K562 (cell line): ENCODE measurements around the gene FOXK2. TPM values are rescaled to one million over a fixed set of nuclear protein-coding genes. Genes with fewer than 3 reads are reported as not detected.

Experiments used
- CREB5 ChIP-seq: fragments of 250-450 bp; sonication (Bioruptor Pico); IDR thresholded peaks from 2 replicates; pipeline ENCODE4 v1.5.0; 2020; ENCODE audit warnings: mild to moderate bottlenecking
- GATAD2A ChIP-seq: fragments of 450-650 bp; IDR thresholded peaks from 2 replicates; pipeline ENCODE4 v1.6.1; 2017
- HDAC1 ChIP-seq, 2 experiments: fragments of 450-650 bp; IDR thresholded peaks; 2 replicates each; pipeline ENCODE4 v1.6.1; 2016 to 2017; ENCODE audit warnings: inconsistent platforms in 1 of 2, mild to moderate bottlenecking in 1 of 2, moderate library complexity in 1 of 2
- MAFG ChIP-seq: fragments of 450-650 bp; conservative IDR thresholded peaks from 2 replicates; pipeline ENCODE4 v1.6.1; 2016; ENCODE audit warnings: missing genetic modification characterization, missing compliant biosample characterization
- MCM7 ChIP-seq, 2 experiments: fragments of 450-650 bp; IDR thresholded peaks; 2 replicates each; pipeline ENCODE4 v1.6.1; 2016 to 2018
- OTX1 ChIP-seq: fragments of 450-650 bp; formaldehyde crosslinking; IDR thresholded peaks from 2 replicates; pipeline ENCODE4 v1.4.0; 2022; ENCODE audit warnings: mild to moderate bottlenecking
- POLR3G ChIP-seq: IDR thresholded peaks from 2 replicates; pipeline ENCODE4 v1.6.1; 2011; ENCODE audit not compliant: insufficient read length, insufficient replicate concordance; ENCODE audit errors: extremely low read depth
- SPI1 ChIP-seq: IDR thresholded peaks from 2 replicates; pipeline ENCODE4 v1.6.1; 2011; ENCODE audit warnings: low read depth, low read length, control low read depth, borderline replicate concordance
- STAG1 ChIP-seq: sonication (generic); formaldehyde crosslinking; IDR thresholded peaks from 2 replicates; pipeline ENCODE4 v1.5.0; 2020; ENCODE audit warnings: missing genetic modification reagents, borderline replicate concordance
- THRAP3 ChIP-seq: fragments of 450-650 bp; IDR thresholded peaks from 2 replicates; pipeline ENCODE4 v1.6.1; 2016; ENCODE audit warnings: mild to moderate bottlenecking, inconsistent platforms, borderline replicate concordance
- TRIM28 ChIP-seq: fragments of 450-650 bp; IDR thresholded peaks from 2 replicates; pipeline ENCODE4 v1.6.1; 2017
- ZNF143 ChIP-seq: sonication (generic); formaldehyde crosslinking; IDR thresholded peaks from 2 replicates; pipeline ENCODE4 v1.9.0; 2022; ENCODE audit warnings: mild to moderate bottlenecking, missing genetic modification reagents
- ZNF146 ChIP-seq: IDR thresholded peaks from one replicate; pipeline ENCODE4 v1.6.1; 2018; ENCODE audit warnings: missing compliant biosample characterization; ENCODE audit not compliant: unreplicated experiment
- ZNF583 ChIP-seq: fragments of 250-450 bp; sonication (Bioruptor Pico); IDR thresholded peaks from 2 replicates; pipeline ENCODE4 v1.4.0; 2020
- polyA plus RNA-seq, 8 experiments: library from polyadenylated mRNA; depleted of rRNA in 4 of 8; stranded (reverse) in 5 of 8; unstranded in 3 of 8; fragments of >200 nt; fragmentation: Nextera tagmentation in 2 of 8; fragmentation: Illumina TruSeq in 1 of 8; extraction: Ambion mirVana in 2 of 8; extraction: Trizol in 1 of 8; gene quantifications; 2 replicates each; pipeline versions ENCODE4 v1.2.1 to v1.2.3, GENCODE V29; 2011 to 2014; ENCODE audit warnings: inconsistent platforms in 1 of 8, missing spikeins in 1 of 8
- total RNA-seq, 7 experiments: library from RNA; depleted of rRNA in 6 of 7; stranded (reverse); fragments of >200 nt in 6 of 7; fragmentation: Illumina TruSeq in 2 of 7; extraction: Trizol in 2 of 7; gene quantifications; 2 replicates each; pipeline versions ENCODE4 v1.2.1 to v1.2.3, GENCODE V29; 2011 to 2021; ENCODE audit warnings: low replicate concordance in 1 of 7
- TF ChIP-seq, protein P1 (sequence below): sonication (generic); formaldehyde crosslinking; IDR thresholded peaks from 2 replicates; pipeline ENCODE4 v1.8.0; 2023; ENCODE audit warnings: missing genetic modification reagents, mild to moderate bottlenecking, borderline replicate concordance
- TF ChIP-seq, protein P2 (sequence below): fragments of 250-450 bp; sonication (Bioruptor Pico); IDR thresholded peaks from 2 replicates; pipeline ENCODE4 v1.4.0; 2020; ENCODE audit warnings: mild to moderate bottlenecking, moderate library complexity
- TF ChIP-seq, protein P3 (sequence below): IDR thresholded peaks from 2 replicates; pipeline ENCODE4 v1.6.1; 2011; ENCODE audit not compliant: insufficient read length; ENCODE audit errors: extremely low read depth

FOXK2 gene
- total and polyA plus RNA-seq, 9 of the 15 experiments (the other 6 are each of a cell fraction or from before 2014, with no cell fraction given), result 3.0 to 86.0 (median 44.1) TPM

DNA sequence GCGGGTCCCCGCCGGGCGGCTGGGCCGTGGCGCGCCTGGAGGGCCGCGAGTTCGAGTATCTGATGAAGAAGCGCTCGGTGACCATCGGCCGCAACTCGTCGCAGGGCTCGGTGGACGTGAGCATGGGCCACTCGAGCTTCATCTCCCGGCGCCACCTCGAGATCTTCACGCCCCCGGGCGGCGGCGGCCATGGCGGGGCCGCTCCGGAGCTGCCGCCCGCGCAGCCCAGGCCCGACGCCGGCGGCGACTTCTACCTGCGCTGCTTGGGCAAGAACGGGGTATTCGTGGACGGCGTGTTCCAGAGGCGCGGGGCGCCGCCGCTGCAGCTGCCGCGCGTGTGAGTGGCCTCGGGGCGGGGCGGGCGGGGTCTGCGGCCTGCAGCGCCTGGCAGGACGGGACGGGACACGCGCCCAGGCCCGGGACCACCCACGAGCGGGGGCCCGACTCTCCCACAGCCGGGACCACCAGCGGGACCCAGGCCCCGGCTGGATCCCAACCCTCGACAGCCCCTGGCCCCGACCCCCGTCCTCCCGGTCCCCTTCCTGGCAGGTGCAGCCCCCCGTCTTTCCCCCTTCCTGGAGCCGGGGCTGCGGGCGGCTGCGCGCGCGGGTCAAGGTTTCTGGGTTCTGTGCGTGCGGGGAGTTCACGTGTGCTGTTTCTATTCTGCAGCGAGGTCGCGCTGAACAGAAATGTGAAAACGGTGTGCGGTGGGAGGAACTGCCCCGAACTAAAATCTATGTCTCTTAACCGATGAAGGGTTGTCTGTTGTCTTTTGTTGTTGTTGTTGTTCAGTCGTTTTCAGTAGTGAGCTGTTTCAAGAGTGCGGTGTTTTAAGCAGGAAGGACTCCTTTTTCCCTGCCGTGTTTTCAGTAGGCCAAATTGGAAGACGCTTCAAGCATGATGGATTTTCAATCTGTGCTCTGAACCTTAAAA lies 705 bp downstream of the FOXK2 start (continued):
- TF ChIP-seq, protein P1, sequence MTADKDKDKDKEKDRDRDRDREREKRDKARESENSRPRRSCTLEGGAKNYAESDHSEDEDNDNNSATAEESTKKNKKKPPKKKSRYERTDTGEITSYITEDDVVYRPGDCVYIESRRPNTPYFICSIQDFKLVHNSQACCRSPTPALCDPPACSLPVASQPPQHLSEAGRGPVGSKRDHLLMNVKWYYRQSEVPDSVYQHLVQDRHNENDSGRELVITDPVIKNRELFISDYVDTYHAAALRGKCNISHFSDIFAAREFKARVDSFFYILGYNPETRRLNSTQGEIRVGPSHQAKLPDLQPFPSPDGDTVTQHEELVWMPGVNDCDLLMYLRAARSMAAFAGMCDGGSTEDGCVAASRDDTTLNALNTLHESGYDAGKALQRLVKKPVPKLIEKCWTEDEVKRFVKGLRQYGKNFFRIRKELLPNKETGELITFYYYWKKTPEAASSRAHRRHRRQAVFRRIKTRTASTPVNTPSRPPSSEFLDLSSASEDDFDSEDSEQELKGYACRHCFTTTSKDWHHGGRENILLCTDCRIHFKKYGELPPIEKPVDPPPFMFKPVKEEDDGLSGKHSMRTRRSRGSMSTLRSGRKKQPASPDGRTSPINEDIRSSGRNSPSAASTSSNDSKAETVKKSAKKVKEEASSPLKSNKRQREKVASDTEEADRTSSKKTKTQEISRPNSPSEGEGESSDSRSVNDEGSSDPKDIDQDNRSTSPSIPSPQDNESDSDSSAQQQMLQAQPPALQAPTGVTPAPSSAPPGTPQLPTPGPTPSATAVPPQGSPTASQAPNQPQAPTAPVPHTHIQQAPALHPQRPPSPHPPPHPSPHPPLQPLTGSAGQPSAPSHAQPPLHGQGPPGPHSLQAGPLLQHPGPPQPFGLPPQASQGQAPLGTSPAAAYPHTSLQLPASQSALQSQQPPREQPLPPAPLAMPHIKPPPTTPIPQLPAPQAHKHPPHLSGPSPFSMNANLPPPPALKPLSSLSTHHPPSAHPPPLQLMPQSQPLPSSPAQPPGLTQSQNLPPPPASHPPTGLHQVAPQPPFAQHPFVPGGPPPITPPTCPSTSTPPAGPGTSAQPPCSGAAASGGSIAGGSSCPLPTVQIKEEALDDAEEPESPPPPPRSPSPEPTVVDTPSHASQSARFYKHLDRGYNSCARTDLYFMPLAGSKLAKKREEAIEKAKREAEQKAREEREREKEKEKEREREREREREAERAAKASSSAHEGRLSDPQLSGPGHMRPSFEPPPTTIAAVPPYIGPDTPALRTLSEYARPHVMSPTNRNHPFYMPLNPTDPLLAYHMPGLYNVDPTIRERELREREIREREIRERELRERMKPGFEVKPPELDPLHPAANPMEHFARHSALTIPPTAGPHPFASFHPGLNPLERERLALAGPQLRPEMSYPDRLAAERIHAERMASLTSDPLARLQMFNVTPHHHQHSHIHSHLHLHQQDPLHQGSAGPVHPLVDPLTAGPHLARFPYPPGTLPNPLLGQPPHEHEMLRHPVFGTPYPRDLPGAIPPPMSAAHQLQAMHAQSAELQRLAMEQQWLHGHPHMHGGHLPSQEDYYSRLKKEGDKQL, result no peak
- TF ChIP-seq STAG1 (no peak), MAFG (tag) (no peak), ZNF583 (CRISPR knock-in tag) (no peak), POLR3G (no peak), GATAD2A (no peak), ZNF146 (no peak), OTX1 (CRISPR knock-in tag) (no peak), CREB5 (CRISPR knock-in tag) (no peak), THRAP3 (no peak), ZNF143 (CRISPR knock-in tag) (no peak), HDAC1 (IDR thresholded peaks at IDR 0.05) (peak in 1 of 2 experiments; percentile 52; a peak in 1 of 4 replicates), TRIM28 (no peak), SPI1 (0 out of 2 replicates have a peak, but pooled peaks have one; percentile 13), MCM7 (IDR thresholded peaks at IDR 0.05) (no peak)
- TF ChIP-seq, protein P2, sequence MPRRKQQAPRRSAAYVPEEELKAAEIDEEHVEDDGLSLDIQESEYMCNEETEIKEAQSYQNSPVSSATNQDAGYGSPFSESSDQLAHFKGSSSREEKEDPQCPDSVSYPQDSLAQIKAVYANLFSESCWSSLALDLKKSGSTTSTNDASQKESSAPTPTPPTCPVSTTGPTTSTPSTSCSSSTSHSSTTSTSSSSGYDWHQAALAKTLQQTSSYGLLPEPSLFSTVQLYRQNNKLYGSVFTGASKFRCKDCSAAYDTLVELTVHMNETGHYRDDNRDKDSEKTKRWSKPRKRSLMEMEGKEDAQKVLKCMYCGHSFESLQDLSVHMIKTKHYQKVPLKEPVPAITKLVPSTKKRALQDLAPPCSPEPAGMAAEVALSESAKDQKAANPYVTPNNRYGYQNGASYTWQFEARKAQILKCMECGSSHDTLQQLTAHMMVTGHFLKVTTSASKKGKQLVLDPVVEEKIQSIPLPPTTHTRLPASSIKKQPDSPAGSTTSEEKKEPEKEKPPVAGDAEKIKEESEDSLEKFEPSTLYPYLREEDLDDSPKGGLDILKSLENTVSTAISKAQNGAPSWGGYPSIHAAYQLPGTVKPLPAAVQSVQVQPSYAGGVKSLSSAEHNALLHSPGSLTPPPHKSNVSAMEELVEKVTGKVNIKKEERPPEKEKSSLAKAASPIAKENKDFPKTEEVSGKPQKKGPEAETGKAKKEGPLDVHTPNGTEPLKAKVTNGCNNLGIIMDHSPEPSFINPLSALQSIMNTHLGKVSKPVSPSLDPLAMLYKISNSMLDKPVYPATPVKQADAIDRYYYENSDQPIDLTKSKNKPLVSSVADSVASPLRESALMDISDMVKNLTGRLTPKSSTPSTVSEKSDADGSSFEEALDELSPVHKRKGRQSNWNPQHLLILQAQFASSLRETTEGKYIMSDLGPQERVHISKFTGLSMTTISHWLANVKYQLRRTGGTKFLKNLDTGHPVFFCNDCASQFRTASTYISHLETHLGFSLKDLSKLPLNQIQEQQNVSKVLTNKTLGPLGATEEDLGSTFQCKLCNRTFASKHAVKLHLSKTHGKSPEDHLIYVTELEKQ (CRISPR knock-in tag), result no peak
- TF ChIP-seq, protein P3, sequence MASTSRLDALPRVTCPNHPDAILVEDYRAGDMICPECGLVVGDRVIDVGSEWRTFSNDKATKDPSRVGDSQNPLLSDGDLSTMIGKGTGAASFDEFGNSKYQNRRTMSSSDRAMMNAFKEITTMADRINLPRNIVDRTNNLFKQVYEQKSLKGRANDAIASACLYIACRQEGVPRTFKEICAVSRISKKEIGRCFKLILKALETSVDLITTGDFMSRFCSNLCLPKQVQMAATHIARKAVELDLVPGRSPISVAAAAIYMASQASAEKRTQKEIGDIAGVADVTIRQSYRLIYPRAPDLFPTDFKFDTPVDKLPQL, result no peak
